T-helper 2 cell (primary cell): ENCODE results near the gene ALOX5.

ENCODE experiments used
- DNase-seq, 5 experiments: peaks; one replicate each; pipeline versions ENCODE4 v3.0.0 to v3.0.0-alpha.2; 2012 to 2022

ALOX5 gene

DNA sequence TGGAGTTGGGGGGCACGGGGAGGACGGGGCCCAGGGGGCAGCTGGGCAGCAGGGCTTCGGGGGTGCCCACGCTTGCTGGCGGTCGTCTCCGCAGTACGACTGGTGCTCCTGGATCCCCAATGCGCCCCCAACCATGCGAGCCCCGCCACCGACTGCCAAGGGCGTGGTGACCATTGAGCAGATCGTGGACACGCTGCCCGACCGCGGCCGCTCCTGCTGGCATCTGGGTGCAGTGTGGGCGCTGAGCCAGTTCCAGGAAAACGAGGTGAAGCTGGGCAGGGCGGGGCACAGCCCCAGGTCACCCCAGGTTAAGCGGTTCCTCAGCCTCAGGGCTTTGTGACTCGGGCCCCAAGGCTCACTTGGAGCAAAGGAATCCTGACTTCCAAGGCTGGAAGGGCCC, 70.0 kb downstream of the ALOX5 start:
- no peak for DNase-seq

DNA sequence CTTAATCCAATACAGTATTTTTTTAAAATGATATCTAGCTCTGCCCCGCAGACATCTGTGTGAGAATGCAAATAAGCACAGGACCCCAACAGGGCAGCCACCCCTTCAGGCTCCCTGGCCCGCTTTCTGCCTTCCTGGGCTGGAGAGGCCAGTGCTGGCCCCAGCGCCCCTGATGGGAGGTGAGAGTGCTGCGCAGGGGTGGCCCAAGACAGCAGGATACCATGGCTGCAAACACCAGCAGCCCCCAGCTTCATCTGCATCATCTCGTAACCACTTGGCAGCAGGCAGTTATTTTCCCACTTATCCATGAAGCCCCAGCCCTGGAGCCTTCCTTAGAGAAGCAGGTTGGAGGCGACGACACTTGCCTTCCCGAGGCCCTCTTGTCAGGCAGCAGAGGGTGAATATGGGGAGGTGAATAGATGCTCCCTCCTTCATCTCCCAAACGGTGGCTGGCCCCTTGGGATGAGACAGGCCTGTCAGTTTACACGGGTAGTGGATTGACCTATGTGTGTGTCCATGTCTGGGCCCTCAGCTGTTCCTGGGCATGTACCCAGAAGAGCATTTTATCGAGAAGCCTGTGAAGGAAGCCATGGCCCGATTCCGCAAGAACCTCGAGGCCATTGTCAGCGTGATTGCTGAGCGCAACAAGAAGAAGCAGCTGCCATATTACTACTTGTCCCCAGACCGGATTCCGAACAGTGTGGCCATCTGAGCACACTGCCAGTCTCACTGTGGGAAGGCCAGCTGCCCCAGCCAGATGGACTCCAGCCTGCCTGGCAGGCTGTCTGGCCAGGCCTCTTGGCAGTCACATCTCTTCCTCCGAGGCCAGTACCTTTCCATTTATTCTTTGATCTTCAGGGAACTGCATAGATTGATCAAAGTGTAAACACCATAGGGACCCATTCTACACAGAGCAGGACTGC, 71.2 kb downstream of the ALOX5 start:
- DNase-seq = no peak

DNA sequence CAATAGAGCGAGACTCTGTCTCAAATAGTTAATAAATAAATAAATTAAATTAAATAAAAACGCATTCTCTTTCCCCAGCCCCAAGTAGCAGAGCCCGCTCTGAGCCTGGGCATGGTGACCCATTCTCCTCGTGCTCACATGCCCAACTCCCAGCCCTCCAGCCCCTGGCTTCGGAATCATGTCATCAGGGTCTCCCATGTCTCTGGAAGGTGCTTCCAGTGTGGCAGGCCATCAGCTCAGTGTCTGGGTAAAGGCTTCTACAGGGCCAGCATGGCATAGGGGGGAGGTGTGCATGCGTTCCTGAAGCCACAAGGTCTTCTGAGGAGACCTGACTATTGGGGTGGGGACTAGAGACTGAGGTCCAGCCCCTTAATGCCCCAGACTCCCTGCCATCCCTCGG, 72.8 kb downstream of the ALOX5 start:
- DNase-seq = no peak

DNA sequence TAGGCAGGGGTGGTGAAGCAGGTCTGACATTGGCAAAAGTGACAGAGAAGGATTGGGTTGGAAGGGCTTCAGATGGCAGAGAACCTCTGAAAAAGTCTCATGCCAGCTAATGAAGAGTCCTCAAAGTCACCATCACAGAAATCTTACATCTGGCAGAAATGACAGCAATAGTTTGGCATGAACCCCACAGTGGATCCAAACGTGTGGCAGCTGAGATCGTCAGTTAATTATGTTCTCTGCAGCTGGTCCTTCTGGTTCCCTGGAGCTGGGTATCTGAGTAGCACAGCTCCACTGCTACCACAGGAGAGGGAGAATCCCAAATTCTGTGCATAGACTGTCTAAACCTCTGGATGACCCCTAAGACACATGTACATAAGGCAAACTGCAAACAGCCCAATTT, 73.4 kb downstream of the ALOX5 start:
- no peak for DNase-seq

DNA sequence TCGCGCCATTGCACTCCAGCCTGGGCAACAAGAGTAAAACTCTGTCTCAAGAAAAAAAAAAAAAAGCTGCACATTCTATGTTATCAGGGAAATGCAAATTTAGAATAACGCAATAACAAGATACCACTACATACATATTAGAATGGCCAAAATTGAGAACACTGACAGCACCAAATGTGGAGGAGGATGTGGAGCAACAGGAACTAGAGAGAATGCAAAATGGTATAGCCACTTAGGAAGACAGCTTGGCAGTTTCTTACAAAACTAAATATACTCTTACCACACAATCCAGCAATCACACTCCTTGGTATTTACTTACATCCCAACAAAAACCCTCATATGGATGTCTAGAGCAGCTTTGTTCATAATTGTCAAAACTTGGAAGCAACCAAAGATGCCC, 76.8 kb downstream of the ALOX5 start:
- DNase-seq = no peak

DNA sequence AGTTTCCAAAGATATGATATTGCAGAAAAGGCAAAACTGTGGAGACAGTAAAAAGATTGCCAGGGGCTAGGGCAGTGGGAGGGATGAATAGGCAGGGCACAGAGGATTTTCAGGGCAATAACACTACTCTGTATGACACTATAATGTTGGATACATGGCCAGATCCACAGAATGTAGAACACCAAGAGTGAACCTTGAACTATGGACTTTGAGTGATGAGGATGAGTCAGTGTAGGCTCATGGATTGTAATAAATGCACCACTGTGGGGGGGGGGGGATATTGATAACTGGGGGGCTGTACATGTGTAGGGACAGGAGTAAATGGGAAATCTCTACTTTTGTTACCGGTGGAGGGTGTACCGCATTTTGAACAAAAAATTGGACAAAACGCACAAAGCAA, 77.4 kb downstream of the ALOX5 start:
- DNase-seq = no peak

DNA sequence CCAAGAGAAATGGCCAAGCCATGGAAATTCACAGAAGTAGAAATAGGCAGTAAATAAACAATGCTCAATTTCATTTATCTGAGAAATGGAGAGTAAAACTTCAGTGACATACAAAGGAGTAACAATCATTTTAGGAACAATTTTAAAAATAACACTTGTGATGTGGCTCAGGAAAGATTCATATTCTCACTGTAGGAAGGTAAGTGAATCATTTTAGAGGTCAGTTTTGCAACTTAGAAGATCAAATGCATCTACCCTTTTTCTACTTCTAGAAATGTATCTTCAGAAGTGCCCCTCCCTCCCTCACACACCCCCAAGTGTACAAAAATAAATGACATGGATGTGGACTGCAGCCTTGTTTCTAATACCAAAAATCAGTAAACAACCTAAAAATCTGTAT, 78.3 kb downstream of the ALOX5 start:
- DNase-seq = no peak

DNA sequence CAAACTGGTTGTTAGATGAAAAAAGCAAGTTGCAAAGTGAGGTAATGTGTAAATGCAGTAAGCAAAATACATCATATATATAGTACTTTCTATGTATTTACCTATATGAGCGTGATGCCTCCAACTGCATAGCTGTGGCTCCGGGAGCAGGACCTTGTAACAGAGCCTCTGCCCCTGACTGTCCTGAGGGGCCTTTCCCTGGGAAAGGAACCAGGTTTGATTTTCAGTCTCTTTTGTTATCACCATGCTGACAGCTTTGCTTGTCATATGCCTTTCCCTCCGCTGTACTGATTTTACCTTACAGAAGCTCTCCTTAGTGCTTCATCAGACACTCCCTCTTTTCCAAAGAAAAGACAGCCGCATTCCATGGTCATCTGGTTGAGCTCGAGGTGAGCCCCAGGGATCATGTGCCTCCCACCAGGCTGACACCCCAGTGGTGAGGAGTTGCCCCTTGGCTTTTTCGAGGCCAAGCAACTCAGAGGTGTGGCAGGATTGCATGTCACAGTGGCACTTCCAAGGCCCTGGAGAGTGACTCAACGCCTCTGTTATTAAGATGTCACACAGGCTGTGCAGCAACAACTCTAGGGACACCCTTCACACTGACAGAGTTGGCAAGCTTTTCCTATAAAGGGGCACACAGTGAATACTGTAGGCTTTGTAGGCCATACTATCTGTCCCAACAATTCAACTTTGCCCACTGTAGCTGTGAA, 78.9 kb downstream of the ALOX5 start:
- no peak for DNase-seq

DNA sequence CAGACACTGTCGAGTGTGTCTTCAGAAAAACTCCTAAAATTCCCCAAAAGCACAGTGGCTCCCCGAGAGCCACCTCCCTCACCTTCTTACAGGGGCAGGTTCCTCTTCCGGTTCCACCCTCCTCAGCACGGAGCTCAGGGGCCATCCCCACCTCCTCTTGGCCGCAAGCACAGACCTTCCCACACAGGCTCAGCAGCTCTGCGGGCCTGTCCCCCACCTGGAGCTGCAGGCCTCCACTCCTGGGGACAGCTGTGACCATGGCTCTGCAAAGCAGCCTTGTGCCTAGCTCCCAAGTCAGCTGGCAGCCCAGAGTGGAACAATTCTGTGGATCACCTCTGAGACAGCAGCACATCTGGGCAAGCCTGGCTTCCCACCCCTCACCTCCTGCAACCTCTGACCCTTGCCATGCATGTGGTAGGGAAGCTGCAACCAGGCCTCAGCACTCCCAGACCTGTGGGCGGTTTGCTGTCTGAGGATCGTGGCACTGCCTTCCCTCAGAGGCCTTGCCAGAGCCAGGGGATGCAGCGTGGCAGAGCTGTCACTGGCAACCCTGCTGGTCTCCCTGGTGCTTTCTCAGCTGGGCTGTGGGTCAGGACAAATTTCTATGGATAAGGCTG, 79.7 kb downstream of the ALOX5 start:
- DNase-seq = no peak

DNA sequence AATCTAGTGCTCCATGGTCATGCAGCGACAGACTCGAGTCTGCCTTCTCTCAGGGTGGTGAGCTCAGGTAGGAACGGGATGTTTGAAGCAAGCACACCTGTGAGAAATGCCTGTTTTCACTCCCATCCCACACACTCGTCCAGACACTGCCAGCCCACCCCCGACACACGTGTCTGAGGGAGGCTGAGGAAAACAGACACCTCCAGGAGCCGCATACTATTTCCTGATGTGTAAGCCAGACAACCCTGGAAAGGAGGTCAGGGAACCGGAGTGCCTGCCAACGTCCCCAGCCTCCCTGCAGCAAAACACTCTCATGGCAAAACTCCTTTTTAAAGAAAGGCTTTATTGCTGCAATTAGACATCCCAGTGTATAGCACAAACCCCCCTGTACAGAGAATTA, 80.2 kb downstream of the ALOX5 start:
- no peak for DNase-seq

DNA sequence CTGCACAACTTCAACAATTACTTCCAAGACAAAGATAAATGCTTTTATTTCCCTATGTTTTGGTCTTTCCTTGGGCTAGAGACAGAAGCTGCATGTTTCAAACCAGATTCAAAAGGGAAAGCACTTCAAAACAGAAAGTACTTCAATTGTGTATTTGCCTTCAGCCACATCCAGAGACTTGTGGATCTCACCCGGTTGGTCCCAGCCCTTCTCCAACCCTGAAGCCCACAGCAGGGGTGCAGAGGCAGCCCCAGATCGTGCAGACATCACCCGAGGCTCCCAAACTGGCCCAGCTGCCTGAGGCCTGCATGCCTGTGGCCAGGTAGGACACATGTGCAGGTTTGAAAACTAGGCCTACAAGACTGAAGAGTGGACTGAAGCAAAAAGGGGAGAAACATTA, 80.8 kb downstream of the ALOX5 start:
- DNase-seq = no peak

DNA sequence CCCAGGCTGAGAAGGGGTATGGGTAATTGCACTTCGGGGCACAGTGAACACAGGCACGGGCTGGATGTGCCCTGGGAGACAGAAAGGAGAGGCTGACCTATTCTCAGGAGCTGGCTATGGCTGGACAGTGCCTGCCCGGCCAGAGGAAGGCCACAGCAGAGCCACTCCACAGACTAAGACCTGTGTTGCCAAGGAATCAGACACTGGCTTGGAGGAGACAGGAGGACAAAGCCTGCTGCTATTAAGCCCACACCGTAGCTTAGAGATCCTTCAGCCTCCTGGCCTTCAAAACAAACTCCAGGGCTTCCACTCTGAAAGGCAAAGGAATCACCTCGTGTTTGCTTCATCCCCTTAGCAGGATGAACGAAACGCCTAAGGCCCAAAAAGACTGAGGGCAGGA, 82.2 kb downstream of the ALOX5 start:
- no peak for DNase-seq

DNA sequence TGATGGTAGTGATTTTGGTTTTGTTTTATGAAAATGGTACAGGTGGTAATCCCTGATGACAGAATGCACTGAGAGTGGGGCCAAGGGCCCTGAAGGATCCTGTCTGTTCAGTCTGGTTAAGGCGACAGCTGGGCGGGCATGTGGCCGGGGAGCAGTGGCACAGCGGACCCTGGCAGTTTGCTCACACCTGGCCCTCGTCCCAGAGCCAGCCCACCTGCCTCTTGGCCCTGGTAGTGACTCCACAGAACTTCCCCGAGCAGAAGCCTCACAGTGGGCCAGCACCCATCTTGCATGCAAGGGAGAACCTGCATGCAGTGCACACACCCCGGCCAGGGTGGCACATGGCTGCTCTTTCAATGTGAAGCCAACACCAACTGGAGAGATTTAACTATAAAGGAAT, 82.8 kb downstream of the ALOX5 start:
- no peak for DNase-seq

DNA sequence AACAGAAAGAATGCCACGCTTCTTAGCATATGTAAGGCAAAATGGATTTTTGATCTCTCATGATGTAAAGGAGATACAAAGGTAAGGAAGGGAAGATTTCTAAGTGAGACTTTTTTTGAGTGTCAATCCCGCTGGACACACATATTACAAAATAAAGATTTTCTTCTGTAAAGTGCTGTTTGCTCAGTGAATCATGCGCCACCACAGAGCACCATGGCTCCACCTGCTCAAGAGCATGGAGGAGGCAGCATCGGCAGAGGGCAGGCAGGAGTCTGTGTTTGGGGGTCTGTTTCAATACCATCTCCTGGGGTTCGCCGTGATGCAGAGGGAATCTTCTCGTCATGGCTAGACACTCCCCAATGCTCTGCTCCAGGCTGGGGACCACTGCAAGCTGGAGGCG, 83.5 kb downstream of the ALOX5 start:
- DNase-seq = no peak

DNA sequence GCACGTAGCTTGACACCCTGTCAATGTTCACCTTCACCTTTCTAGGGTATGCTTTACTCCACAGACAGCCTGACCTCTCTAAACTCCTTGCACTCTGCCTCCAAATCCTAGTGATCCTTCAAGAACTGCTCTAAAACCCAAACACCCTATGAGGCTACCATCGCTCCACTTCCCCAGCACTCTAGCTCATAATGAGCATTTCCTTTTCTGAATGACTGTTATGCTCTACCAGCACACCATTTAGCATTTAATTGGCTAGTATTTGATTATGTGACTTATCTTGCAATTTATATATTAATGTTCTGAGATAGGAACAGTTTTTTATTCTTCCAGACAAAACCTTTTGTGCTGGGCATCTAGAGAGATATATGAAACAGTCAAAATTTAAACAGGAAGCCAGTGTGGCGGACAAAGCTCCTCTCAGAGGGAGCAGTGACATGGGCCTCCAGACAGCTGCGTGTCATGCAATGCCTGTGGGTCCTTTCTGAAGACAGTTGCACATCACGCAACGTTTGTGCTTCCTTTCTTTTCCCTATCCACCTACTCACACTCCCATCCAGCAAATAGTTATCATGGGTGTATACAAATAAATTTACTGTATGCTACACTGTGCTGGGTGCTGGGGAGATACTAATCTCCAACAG, 86.3 kb downstream of the ALOX5 start:
- no peak for DNase-seq

DNA sequence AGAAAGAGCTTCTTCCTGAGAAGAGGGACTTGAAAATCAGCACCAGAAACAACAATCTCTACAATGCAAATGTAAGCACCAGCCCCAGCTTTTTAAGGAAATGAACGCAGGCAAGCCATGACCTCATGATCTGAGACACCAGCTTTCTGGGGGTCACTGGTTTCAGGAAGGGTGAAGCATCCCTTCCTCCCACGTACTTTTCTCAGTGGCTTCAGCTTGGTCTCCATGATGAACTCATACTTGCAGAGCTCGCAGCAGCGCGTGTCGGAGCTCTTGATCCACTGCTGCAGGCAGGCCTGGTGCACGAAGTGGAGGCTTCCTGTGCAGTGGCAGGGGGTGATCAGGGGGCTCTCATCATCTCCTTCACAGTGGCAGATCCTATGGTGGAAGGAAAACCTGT, 87.0 kb downstream of the ALOX5 start:
- no peak for DNase-seq

DNA sequence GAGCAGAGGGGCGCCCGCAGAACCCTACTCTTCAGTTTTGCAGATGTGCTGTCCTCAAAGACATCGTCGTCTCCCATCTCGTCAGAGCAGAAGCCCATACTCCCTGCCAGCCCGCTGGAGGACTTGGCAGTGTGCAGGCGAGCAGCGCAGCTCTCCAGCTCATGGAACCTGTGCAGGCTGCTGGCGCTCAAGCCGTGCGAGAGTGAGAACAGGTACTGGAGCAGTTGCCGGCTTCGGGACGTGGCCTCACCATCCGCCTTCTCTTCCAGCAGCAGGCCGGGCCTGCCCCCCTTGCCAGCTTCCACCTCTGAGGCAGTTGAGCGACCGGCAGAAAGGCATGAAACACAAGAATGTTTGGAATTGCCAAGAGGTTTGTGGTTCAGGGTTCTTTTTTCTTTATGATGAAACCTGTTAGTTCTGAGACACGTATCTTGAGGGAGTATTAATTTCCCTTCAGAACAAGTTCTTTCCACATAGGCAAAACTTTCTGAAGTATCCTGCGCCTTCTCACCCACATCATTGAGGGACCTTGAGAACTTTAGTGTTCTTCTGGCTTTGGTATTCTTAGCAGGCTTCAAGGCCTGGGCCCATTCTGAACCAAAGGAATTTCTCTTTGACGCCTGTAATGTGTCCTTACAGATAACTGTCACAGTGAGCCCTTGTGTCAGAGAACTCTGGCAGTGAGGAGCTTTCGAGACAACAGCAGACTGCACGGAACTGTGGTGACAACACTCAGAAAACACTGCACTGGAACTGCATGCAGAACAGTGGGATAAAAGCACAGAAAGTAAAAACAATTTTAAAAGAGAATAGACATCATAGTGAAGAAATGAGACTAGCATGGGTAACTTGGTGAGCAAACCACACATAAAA, 89.5 kb downstream of the ALOX5 start:
- no peak for DNase-seq

DNA sequence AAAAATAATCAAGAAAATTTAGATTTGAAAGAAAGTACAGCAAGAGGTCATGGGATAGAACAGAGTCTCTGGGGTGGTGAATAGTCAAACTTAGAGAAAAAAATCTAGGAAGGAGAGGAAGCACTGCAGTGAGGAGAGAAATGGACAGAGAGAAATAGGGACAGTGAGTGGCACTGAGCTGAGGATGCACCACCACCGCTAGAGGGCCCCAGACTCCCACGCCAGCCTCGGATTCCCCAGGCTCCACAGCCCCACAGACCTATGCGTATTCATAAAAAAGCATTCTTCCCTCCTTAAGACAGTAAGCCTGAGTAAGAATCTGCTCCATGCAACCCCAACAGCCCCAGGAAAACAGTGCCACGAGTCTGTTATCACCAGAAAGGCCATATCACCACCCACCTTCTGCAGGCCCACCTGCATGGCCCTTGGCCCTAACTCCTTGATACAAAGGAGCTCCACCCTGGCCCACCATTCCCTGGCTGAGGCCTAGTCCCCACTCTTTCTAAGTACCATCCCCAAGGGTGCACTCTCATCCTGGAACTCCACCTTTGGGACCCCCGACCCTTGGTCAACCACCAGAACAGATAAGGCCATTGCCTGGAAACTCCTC, 91.0 kb downstream of the ALOX5 start:
- DNase-seq = peak; percentile 35 to 82 (median 55)

DNA sequence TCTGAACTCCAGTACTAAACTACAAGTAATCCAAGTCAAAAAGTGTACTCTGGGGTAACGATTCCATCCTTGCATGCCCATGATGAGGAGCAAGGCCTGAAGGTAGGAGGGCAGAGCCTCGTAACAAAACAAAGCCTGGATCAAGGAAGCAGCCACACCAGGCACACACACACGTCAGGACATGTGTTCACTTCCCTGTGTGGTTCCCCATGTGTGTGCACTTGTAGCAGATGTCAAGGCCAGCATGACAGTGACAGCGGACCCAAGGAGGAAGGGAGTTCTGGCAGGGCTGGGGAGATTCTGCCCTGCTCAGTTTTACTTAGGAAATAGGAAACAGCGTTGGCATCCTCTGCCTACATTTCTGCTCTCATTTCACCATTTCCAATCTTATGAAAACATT, 92.8 kb downstream of the ALOX5 start:
- no peak for DNase-seq

DNA sequence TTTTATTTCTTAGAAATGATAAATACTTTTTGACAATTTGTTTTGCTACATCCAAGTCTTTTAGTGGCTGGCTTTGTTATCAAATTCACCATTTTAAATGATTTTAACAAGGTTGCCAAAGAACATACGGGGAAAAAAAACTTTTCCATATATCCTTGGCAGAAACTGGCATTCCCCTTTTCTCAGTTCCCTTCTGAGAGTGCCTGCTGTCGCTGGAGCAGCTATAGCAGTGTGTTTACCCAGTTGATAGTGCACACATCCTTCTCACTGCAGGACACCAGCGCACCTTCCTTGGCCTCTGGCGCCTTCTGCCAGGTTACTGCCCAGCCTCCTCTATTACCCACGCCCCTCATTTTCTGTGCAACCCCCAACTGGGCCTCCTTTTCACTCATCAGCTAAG, 94.1 kb downstream of the ALOX5 start:
- DNase-seq = no peak

DNA sequence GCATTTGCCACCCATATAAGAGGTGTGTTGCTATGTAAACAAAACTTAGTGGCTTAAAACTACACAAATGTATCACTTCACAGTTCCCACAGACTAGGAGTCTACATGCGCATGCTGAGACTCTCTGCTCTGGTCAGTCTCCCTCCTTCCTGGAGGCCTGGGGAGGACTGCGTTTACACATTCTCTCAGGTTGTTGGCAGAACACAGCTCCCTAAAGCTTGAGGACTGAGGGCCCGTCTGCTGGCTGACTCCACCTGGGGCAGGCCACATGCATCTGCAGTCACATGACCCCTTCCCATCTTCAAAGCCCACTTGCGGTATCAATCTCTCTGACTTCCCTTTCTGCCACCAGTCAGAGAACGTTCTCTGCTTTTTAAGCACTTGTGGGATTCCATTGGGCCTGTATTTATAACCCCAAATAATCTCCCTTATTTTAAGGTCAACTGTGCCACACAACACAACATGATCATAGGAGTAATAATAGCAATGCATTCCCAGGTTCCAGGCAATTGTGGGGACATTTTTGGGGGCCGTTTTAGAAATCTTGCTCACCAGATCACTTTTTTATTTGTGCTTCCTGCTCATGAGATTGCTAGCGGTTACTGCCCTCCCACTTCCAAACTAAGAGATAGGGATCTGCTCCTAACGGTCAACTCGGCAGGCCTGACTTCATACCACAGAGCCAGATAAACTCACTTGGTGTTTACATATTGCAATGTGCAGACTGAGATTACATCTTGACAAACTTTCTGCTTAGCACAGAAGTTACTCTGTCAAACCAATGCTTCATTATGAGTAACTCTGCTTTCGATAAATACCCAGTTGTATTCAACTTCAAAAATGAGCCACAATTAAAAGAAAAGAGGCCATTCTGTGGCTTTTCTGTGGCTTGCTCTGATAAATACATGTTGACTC, 96.3 kb downstream of the ALOX5 start:
- DNase-seq = peak in 3 of 5 experiments; percentile 21 to 94 (median 34)
